ENCODE measurements around the gene GAP43. TPM values are rescaled to one million over a fixed set of nuclear protein-coding genes. Genes with fewer than 3 reads are reported as not detected.

GAP43 gene
- total RNA-seq, 4 donors from 2014 or later: not detected

- intact Hi-C loops (cut with DNase I): no loop called here
These were observed 36.2 kb downstream of the GAP43 start for GRCh38 chr3:115659253-115660220.

GRCh38 chr3:115660646-115661337 lies 37.5 kb downstream of the GAP43 start:
- intact Hi-C loops (cut with DNase I): no loop called here
- Histone ChIP-seq H3K27me3 (no peaks in the 10 kb centered on the region), H3K9me3 (no peaks in the 10 kb centered on the region), H3K4me3 (replicated peaks in 1 of 3) (no peak overlapping the region), H3K4me1 (peaks cover 0 to 6% of the 10 kb centered on the region in 2 donors), H3K27ac (no peak overlapping the region), H3K36me3 (no peaks in the 10 kb centered on the region)
- DNase-seq: no peak
- 67 to 72% methylated on average over 5 of the region's 5 CpGs for WGBS, 2 donors
- TF ChIP-seq POLR2A (IDR thresholded peaks at IDR 0.05) (no peak), CTCF (IDR thresholded peaks at IDR 0.05) (no peak)

More at GRCh38 chr3:115659253-115660220, 36.2 kb downstream of the GAP43 start:
- Histone ChIP-seq H3K9me3 (no peaks in the 10 kb centered on the region), H3K27ac (peak overlapping the region; percentile 91 to 99 (median 97)), H3K36me3 (no peaks in the 10 kb centered on the region), H3K4me3 (replicated peaks in 1 of 3) (peak overlapping the region in 1 of 3 donors; percentile 78), H3K27me3 (no peaks in the 10 kb centered on the region), H3K4me1 (peaks cover 0 to 6% of the 10 kb centered on the region in 2 donors)
- TF ChIP-seq CTCF (IDR thresholded peaks at IDR 0.05): no peak
- no peak for TF ChIP-seq POLR2A (IDR thresholded peaks at IDR 0.05)
- no peak for DNase-seq
- WGBS, 2 donors: 69 to 77% methylated on average over 12 of the region's 12 CpGs

- intact Hi-C loops (cut with DNase I): no loop called here
- Histone ChIP-seq H3K4me3 (replicated peaks in 1 of 3) (no peak overlapping the region), H3K36me3 (no peaks in the 10 kb centered on the region), H3K4me1 (peaks cover 0 to 6% of the 10 kb centered on the region in 2 donors), H3K27ac (no peak overlapping the region), H3K27me3 (no peaks in the 10 kb centered on the region), H3K9me3 (no peaks in the 10 kb centered on the region)
- DNase-seq: no peak
- WGBS, 2 donors: 89 to 93% methylated on average over 1 of the region's 1 CpG
- TF ChIP-seq CTCF (IDR thresholded peaks at IDR 0.05) (no peak), POLR2A (IDR thresholded peaks at IDR 0.05) (no peak)
These were observed 39.0 kb downstream of the GAP43 start for GRCh38 chr3:115662356-115662755.

GRCh38 chr3:115663414-115663813 lies 40.1 kb downstream of the GAP43 start:
- no peaks in the 10 kb centered on the region for H3K27me3 ChIP-seq
- no peak overlapping the region for H3K27ac ChIP-seq
- H3K4me3 ChIP-seq (replicated peaks in 1 of 3): no peak overlapping the region
- H3K36me3 ChIP-seq: no peaks in the 10 kb centered on the region
- no peaks in the 10 kb centered on the region for H3K4me1 ChIP-seq
- no peaks in the 10 kb centered on the region for H3K9me3 ChIP-seq
- no peak for TF ChIP-seq CTCF (IDR thresholded peaks at IDR 0.05)
- no peak for DNase-seq
- intact Hi-C loops (cut with DNase I): no loop called here
- WGBS, 2 donors: 92 to 96% methylated on average over 3 of the region's 3 CpGs

- TF ChIP-seq CTCF (IDR thresholded peaks at IDR 0.05): no peak
- TF ChIP-seq POLR2A (IDR thresholded peaks at IDR 0.05): no peak
- H3K27ac ChIP-seq: no peak overlapping the region
- 84 to 88% methylated on average over 2 of the region's 2 CpGs for WGBS, 2 donors
These were observed 42.8 kb downstream of the GAP43 start for GRCh38 chr3:115666081-115666480.

More at GRCh38 chr3:115666081-115666480, 42.8 kb downstream of the GAP43 start:
- DNase-seq: no peak
- no peaks in the 10 kb centered on the region for H3K4me1 ChIP-seq
- no peak overlapping the region for H3K4me3 ChIP-seq (replicated peaks in 1 of 3)
- intact Hi-C loops (cut with DNase I): no loop called here
- H3K36me3 ChIP-seq: no peaks in the 10 kb centered on the region
- no peaks in the 10 kb centered on the region for H3K27me3 ChIP-seq
- no peaks in the 10 kb centered on the region for H3K9me3 ChIP-seq

Measured in thyroid gland (tissue), 4 donors.